Upper lobe of left lung (tissue), 6 donors: ENCODE measurements around the gene PLD5. TPM values are rescaled to one million over a fixed set of nuclear protein-coding genes. Genes with fewer than 3 reads are reported as not detected.
"Not testable (repeated sequence)": the region's sequence is repeated elsewhere in the genome, so short reads cannot be mapped to it uniquely, and the experiment has no call there.

ENCODE experiments used
- ATAC-seq, 2 donors: fragments of 200-7000 bp; cut with Tn5 transposase; one replicate each; pipeline ENCODE4 v1.9.1; 2022; ENCODE audit warnings: mild to moderate bottlenecking in 2 of 2, moderate library complexity in 2 of 2; ENCODE audit not compliant: low FRiP score in 2 of 2
- DNase-seq, 2 donors: peaks; one replicate each; pipeline ENCODE4 v3.0.0-alpha.2; 2019 to 2020
- H3K27ac ChIP-seq, 4 donors: fragments of 200-600 bp; sonication (generic); one replicate each; pipeline ENCODE4 v1.5.1; 2016 to 2019
- H3K27me3 ChIP-seq, 4 donors: fragments of 200-600 bp; sonication (generic); one replicate each; pipeline ENCODE4 v1.5.1; 2017 to 2019
- H3K36me3 ChIP-seq, 4 donors: fragments of 200-600 bp; sonication (generic); one replicate each; pipeline ENCODE4 v1.5.1; 2016 to 2019
- H3K4me1 ChIP-seq, 4 donors: fragments of 200-600 bp; sonication (generic); one replicate each; pipeline ENCODE4 v1.5.1; 2018 to 2019
- H3K4me3 ChIP-seq, 4 donors: fragments of 200-600 bp; sonication (generic); one replicate each; pipeline ENCODE4 v1.5.1; 2017 to 2019; ENCODE audit warnings: mild to moderate bottlenecking in 2 of 4, moderate library complexity in 1 of 4
- H3K9me3 ChIP-seq, 4 donors: fragments of 200-600 bp; sonication (generic); one replicate each; pipeline ENCODE4 v1.5.1; 2018 to 2019
- CTCF ChIP-seq, 6 experiments: fragments of 450-650 bp in 4 of 6; fragments of 200-600 bp in 2 of 6; sonication (generic) in 2 of 6; IDR thresholded peaks; one replicate each; pipeline ENCODE4 v1.5.1; 2016 to 2019; ENCODE audit warnings: antibody characterized with exemption in 6 of 6
- EP300 ChIP-seq, 4 donors: sonication (generic); formaldehyde crosslinking; IDR thresholded peaks; one replicate each; pipeline ENCODE4 v1.5.1; 2017; ENCODE audit warnings: antibody characterized with exemption in 4 of 4, control low read depth in 2 of 4
- POLR2A ChIP-seq, 4 donors: fragments of 450-650 bp; IDR thresholded peaks; one replicate each; pipeline ENCODE4 v1.5.1; 2016 to 2017; ENCODE audit warnings: antibody characterized with exemption in 4 of 4, mild to moderate bottlenecking in 2 of 4
- POLR2AphosphoS5 ChIP-seq, 2 donors: sonication (generic); formaldehyde crosslinking; IDR thresholded peaks; one replicate each; pipeline ENCODE4 v1.5.1; 2017; ENCODE audit warnings: antibody characterized with exemption in 2 of 2
- WGBS, 2 donors: methylation state at CpG; one replicate each; pipeline ENCODE4 v1.1.5; 2017 to 2018; 5-methylcytosine and 5-hydroxymethylcytosine counted together
- total RNA-seq, 6 donors: library from RNA; depleted of rRNA in 4 of 6; stranded (reverse); fragments of >200 nt in 4 of 6; gene quantifications; one replicate each; pipeline versions ENCODE4 v1.1.0 to v1.2.1, GENCODE V29; 2016 to 2021
- donor health status: DM: no; HTN: no; CAD: no; lungs with moderate emphysema.
- donor health status: DM: no; HTN: yes; CAD: no; lungs with severe emphysema.

The PLD5 gene
- total RNA-seq, 6 donors from 2014 or later, result under 0.01 to 1.9 (median 0.67) TPM

DNA sequence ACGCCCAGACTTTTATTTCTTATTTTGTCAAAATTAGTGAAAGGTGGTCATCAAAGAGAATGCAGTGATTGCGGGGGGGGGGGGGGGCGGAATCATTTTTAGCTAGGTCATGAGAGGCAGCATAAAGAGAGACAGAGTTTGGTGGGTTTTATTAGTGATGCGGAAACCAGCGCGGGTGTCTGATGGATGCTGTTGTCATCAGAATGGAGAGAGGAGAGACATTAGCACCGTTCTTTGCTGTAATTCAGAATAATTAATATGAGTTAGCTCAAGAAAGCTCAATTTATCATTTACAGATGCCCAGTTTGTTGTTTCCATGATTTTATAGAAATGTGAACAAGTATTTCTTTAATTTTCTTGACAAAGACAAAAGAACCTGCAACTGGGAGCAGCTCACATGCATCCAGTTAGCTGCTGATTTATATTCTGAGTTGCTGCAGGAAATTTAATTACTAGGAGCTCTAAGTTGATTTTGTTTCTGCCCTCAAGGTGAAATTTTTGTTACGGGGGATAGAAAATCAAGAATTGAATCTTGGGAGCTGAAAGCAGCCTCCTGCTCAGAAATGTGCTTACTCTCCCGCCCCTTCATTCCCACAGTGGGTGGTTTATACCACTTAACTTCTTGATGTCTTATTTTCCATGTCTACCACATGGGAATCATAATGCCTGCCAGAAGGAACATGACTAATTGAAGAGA lies 392.2 kb downstream of the PLD5 start:
- no peak for TF ChIP-seq POLR2AphosphoS5 (IDR thresholded peaks at IDR 0.05)
- no peak for TF ChIP-seq EP300 (IDR thresholded peaks at IDR 0.05)
- TF ChIP-seq CTCF (IDR thresholded peaks at IDR 0.05), result no peak
- no peak for TF ChIP-seq POLR2A (IDR thresholded peaks at IDR 0.05)
- no peak for DNase-seq
- Histone ChIP-seq H3K36me3 (no peaks in the 10 kb centered on the region), H3K27ac (no peak overlapping the region), H3K9me3 (no peaks in the 10 kb centered on the region), H3K27me3 (no peaks in the 10 kb centered on the region), H3K4me3 (no peak overlapping the region), H3K4me1 (no peaks in the 10 kb centered on the region)
- WGBS, 2 donors, result 92 to 94% methylated on average over 8 to 9 of the region's 9 CpGs
- ATAC-seq, result no peak

DNA sequence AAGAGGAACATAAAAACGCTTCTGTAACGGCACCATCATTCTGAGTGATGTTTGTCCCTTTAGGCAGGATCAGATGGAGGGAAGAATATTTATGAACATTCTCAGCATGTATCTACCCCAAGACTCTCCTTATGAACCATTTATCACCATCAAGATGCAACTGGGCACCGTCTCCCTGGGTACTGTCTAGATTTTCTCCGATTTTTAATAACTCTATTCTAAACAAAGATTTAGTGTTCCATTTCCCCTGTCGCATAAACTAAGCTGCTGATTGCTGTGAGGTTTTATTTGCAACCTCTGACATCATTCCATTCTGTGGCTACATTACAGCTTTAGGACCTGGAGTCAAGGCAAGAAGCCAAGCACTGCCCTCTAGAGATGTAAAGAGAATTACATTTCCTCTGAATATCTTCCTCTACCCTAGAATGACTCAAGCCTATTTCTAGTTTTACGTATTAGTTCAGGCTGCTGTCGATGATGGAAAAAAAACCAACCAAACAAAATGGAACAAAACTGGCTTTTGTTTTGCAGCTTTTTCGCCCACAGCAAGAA lies 395.5 kb downstream of the PLD5 start:
- no peak for DNase-seq
- TF ChIP-seq EP300 (IDR thresholded peaks at IDR 0.05), result no peak
- 69 to 72% methylated on average over 8 of the region's 8 CpGs for WGBS, 2 donors

DNA sequence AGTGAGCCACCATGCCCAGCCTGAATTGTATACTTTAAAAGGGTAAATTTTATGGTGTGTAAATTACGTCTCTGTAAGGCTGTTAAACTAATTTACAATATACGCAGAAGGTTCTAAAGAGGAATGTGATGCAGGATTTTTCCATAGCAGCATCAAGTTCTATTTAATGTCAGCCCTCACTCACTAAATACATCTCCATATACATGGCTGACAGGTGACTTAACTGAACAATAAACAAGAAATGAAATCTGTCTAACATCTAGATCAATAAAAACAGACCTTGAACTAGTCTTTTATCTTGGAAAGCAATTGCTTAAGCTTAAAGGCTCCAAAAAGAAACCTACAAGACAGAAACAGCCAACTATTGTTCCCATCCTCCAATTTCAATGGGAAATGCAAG lies 404.1 kb downstream of the PLD5 start:
- no peak overlapping the region for H3K4me3 ChIP-seq
- H3K27me3 ChIP-seq, result no peaks in the 10 kb centered on the region
- TF ChIP-seq POLR2AphosphoS5 (IDR thresholded peaks at IDR 0.05) (no peak), EP300 (IDR thresholded peaks at IDR 0.05) (no peak), POLR2A (IDR thresholded peaks at IDR 0.05) (no peak), CTCF (IDR thresholded peaks at IDR 0.05) (no peak)
- DNase-seq, result no peak
- no peaks in the 10 kb centered on the region for H3K9me3 ChIP-seq
- no peak for ATAC-seq
- H3K27ac ChIP-seq, result no peak overlapping the region
- 81 to 96% methylated on average over 2 of the region's 2 CpGs for WGBS, 2 donors
- H3K4me1 ChIP-seq, result no peaks in the 10 kb centered on the region
- no peaks in the 10 kb centered on the region for H3K36me3 ChIP-seq

More for the DNA sequence above, 395.5 kb downstream of the PLD5 start:
- no peak overlapping the region for H3K27ac ChIP-seq
- H3K4me1 ChIP-seq, result no peaks in the 10 kb centered on the region
- no peaks in the 10 kb centered on the region for H3K36me3 ChIP-seq
- H3K9me3 ChIP-seq, result no peaks in the 10 kb centered on the region
- H3K4me3 ChIP-seq, result no peak overlapping the region
- ATAC-seq, result no peak
- H3K27me3 ChIP-seq, result no peaks in the 10 kb centered on the region

DNA sequence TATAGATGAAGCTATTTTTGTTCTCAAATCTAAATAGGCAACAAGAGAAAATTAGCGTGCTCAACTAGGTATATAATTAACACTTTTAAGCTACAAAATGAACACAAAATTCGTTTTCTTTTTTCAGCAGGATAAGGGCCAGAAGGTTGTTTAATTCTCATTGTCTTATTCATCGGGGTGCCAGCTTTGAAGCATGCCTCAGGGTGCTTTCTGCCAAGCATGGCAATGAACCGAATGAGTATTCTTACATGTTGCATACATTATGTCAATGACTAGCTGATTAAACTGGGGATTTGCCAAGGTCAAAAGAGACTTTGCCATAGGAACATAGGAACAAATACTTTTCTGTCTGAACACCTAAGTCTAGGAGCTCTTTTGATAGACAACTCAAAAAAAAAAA lies 423.6 kb downstream of the PLD5 start:
- Histone ChIP-seq H3K27ac (no peak overlapping the region), H3K27me3 (no peaks in the 10 kb centered on the region), H3K4me1 (no peaks in the 10 kb centered on the region), H3K9me3 (no peaks in the 10 kb centered on the region), H3K36me3 (no peaks in the 10 kb centered on the region), H3K4me3 (no peak overlapping the region)
- 78 to 79% methylated on average over 4 of the region's 4 CpGs for WGBS, 2 donors
- no peak for ATAC-seq
- DNase-seq, result no peak
- no peak for TF ChIP-seq CTCF (IDR thresholded peaks at IDR 0.05)
- TF ChIP-seq POLR2AphosphoS5 (IDR thresholded peaks at IDR 0.05), result no peak
- TF ChIP-seq EP300 (IDR thresholded peaks at IDR 0.05), result no peak
- TF ChIP-seq POLR2A (IDR thresholded peaks at IDR 0.05), result no peak

DNA sequence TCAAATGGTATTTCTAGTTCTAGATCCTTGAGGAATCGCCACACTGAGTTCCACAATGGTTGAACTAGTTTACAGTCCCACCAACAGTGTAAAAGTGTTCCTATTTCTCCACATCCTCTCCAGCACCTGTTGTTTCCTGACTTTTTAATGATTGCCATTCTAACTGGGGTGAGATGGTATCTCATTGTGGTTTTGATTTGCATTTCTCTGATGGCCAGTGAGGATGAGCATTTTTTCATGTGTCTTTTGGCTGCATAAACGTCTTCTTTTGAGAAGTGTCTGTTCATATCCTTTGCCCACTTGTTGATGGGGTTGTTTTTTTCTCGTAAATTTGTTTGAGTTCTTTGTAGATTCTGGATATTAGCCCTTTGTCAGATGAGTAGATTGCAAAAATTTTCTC lies 427.2 kb downstream of the PLD5 start:
- not testable (repeated sequence) for H3K27ac ChIP-seq, H3K27me3 ChIP-seq, H3K4me1 ChIP-seq, ATAC-seq, H3K9me3 ChIP-seq, DNase-seq, H3K36me3 ChIP-seq, H3K4me3 ChIP-seq
- 74 to 85% methylated on average over 3 of the region's 3 CpGs for WGBS, 2 donors

DNA sequence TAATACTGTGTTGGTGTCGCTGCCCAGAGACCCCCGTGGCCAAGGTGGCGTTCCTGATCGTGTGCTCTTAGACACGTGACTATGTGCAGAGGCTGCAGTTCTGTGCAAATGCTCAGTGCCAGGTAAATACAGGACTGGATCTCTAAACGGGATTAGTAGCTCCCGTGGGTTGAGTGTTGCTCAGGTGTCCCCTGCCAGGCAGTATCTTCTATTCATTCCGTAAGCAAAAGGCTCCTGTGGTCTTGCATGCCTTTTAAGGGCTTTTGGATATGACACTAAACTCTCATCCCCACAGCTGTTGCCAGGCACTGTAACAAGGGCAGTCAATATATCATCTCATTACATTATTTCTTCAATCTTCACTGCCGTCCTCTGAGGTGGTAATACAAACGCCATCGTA lies 431.4 kb downstream of the PLD5 start:
- no peaks in the 10 kb centered on the region for H3K9me3 ChIP-seq
- no peaks in the 10 kb centered on the region for H3K36me3 ChIP-seq
- no peak for DNase-seq
- no peak overlapping the region for H3K4me3 ChIP-seq
- TF ChIP-seq CTCF (IDR thresholded peaks at IDR 0.05) (no peak), POLR2A (IDR thresholded peaks at IDR 0.05) (no peak), POLR2AphosphoS5 (IDR thresholded peaks at IDR 0.05) (no peak), EP300 (IDR thresholded peaks at IDR 0.05) (no peak)
- H3K4me1 ChIP-seq, result no peaks in the 10 kb centered on the region
- WGBS, 2 donors, result 68 to 85% methylated on average over 11 of the region's 11 CpGs
- no peak overlapping the region for H3K27ac ChIP-seq
- H3K27me3 ChIP-seq, result no peaks in the 10 kb centered on the region
- no peak for ATAC-seq
